H9 (cell line): ENCODE data around the gene ZSCAN5C. TPM values are rescaled to one million over a fixed set of nuclear protein-coding genes. Genes with fewer than 3 reads are reported as not detected.

ENCODE experiments used
- DNase-seq: peaks from one replicate; pipeline ENCODE4 v3.0.0-alpha.2; 2017
- H2AFZ ChIP-seq: one replicate; pipeline ENCODE4 v1.6.1; 2013; ENCODE audit warnings: mild to moderate bottlenecking, low read length, control low read depth, moderate library complexity
- H2AK5ac ChIP-seq: 2 replicates; pipeline ENCODE4 v1.6.1; 2013; ENCODE audit warnings: low read length, control low read depth, mixed read lengths; ENCODE audit not compliant: insufficient read length
- H2BK120ac ChIP-seq: one replicate; pipeline ENCODE4 v1.6.1; 2013; ENCODE audit warnings: low read depth, mild to moderate bottlenecking, low read length, control low read depth, inconsistent platforms; ENCODE audit not compliant: poor library complexity, severe bottlenecking
- H2BK12ac ChIP-seq: 2 replicates; pipeline ENCODE4 v1.6.1; 2013; ENCODE audit warnings: low read length, control low read depth, mixed read lengths, low read depth; ENCODE audit not compliant: insufficient read length
- H2BK15ac ChIP-seq: 2 replicates; pipeline ENCODE4 v1.6.1; 2013; ENCODE audit warnings: low read depth, low read length, control low read depth
- H2BK20ac ChIP-seq: one replicate; pipeline ENCODE4 v1.6.1; 2013; ENCODE audit warnings: low read depth, mild to moderate bottlenecking, low read length, control low read depth, inconsistent platforms; ENCODE audit not compliant: poor library complexity, severe bottlenecking
- H2BK5ac ChIP-seq: 2 replicates; pipeline ENCODE4 v1.6.1; 2013; ENCODE audit warnings: low read length, control low read depth, mixed read lengths; ENCODE audit not compliant: insufficient read length
- H3K14ac ChIP-seq: 2 replicates; pipeline ENCODE4 v1.6.1; 2013; ENCODE audit warnings: low read length, control low read depth; ENCODE audit not compliant: insufficient read depth
- H3K18ac ChIP-seq: 2 replicates; pipeline ENCODE4 v1.6.1; 2013; ENCODE audit warnings: low read depth, mild to moderate bottlenecking, mixed read lengths, low read length, control low read depth; ENCODE audit not compliant: insufficient read length
- H3K23ac ChIP-seq: 2 replicates; pipeline ENCODE4 v1.6.1; 2013; ENCODE audit warnings: low read length, control low read depth, mixed read lengths, low read depth; ENCODE audit not compliant: insufficient read length
- H3K23me2 ChIP-seq: 2 replicates; pipeline ENCODE4 v1.6.1; 2013; ENCODE audit warnings: low read depth, mild to moderate bottlenecking, mixed read lengths, low read length, control low read depth; ENCODE audit not compliant: insufficient read length, poor library complexity, severe bottlenecking
- H3K27ac ChIP-seq: 2 replicates; pipeline ENCODE4 v1.5.1; 2013; ENCODE audit warnings: low read length, control low read depth, mixed read lengths, low read depth; ENCODE audit not compliant: insufficient read length
- H3K27me3 ChIP-seq: 2 replicates; pipeline ENCODE4 v1.6.1; 2013; ENCODE audit warnings: low read length, control low read depth, inconsistent platforms; ENCODE audit not compliant: insufficient read depth
- H3K4ac ChIP-seq: 2 replicates; pipeline ENCODE4 v1.6.1; 2013; ENCODE audit warnings: low read depth, mild to moderate bottlenecking, control low read depth, inconsistent platforms, low read length, moderate library complexity
- H3K4me1 ChIP-seq: 2 replicates; pipeline ENCODE4 v1.6.1; 2013; ENCODE audit warnings: low read length, control low read depth, inconsistent platforms; ENCODE audit not compliant: insufficient read depth
- H3K4me2 ChIP-seq: 2 replicates; pipeline ENCODE4 v1.6.1; 2013; ENCODE audit warnings: low read length, control low read depth, mixed read lengths; ENCODE audit not compliant: insufficient read length, insufficient read depth
- H3K56ac ChIP-seq: 2 replicates; pipeline ENCODE4 v1.6.1; 2013; ENCODE audit warnings: low read depth, mild to moderate bottlenecking, mixed read lengths, low read length, control low read depth; ENCODE audit not compliant: insufficient read length
- H3K79me1 ChIP-seq: 2 replicates; pipeline ENCODE4 v1.6.1; 2013; ENCODE audit warnings: low read depth, mild to moderate bottlenecking, moderate library complexity, low read length, control low read depth, inconsistent platforms; ENCODE audit not compliant: insufficient read depth, poor library complexity, severe bottlenecking
- H3K79me2 ChIP-seq: 2 replicates; pipeline ENCODE4 v1.6.1; 2013; ENCODE audit warnings: low read length, control low read depth, inconsistent platforms; ENCODE audit not compliant: insufficient read depth
- H3K9ac ChIP-seq: 2 replicates; pipeline ENCODE4 v1.6.1; 2013; ENCODE audit warnings: low read length, control low read depth, mixed read lengths; ENCODE audit not compliant: insufficient read length; ENCODE audit errors: extremely low read depth
- H3K9me3 ChIP-seq: one replicate; pipeline ENCODE4 v1.6.1; 2013; ENCODE audit warnings: low read depth, low read length, inconsistent platforms; ENCODE audit not compliant: control insufficient read depth
- H3T11ph ChIP-seq: one replicate; pipeline ENCODE4 v1.6.1; 2013; ENCODE audit warnings: mild to moderate bottlenecking, low read length, control low read depth, inconsistent platforms
- H4K20me1 ChIP-seq: one replicate; pipeline ENCODE4 v1.6.1; 2013; ENCODE audit not compliant: control insufficient read depth, insufficient read length, insufficient read depth
- H4K5ac ChIP-seq: 2 replicates; pipeline ENCODE4 v1.6.1; 2013; ENCODE audit warnings: low read depth, mild to moderate bottlenecking, mixed read lengths, low read length, control low read depth; ENCODE audit not compliant: insufficient read length
- H4K8ac ChIP-seq: replicated peaks from 2 replicates; pipeline ENCODE4 v1.6.1; 2013; ENCODE audit warnings: low read length, control low read depth, mixed read lengths, low read depth; ENCODE audit not compliant: insufficient read length
- H4K91ac ChIP-seq: 2 replicates; pipeline ENCODE4 v1.6.1; 2013; ENCODE audit warnings: low read depth, mild to moderate bottlenecking, moderate library complexity, mixed read lengths, low read length, control low read depth; ENCODE audit not compliant: insufficient read length
- H3K27ac Mint-ChIP-seq, 3 experiments: 2 replicates in 2 of 3; 3 replicates in 1 of 3; pipeline ENCODE4 v1.8.0; 2020 to 2021; ENCODE audit warnings: mixed read lengths in 3 of 3, mild to moderate bottlenecking in 1 of 3, moderate library complexity in 1 of 3
- H3K27me3 Mint-ChIP-seq: 2 replicates; pipeline ENCODE4 v1.8.0; 2021; ENCODE audit warnings: low read depth, mild to moderate bottlenecking, moderate library complexity, mixed read lengths
- H3K36me3 Mint-ChIP-seq, 3 experiments: 2 replicates in 2 of 3; 3 replicates in 1 of 3; pipeline ENCODE4 v1.8.0; 2020 to 2021; ENCODE audit warnings: low read depth in 3 of 3, mixed read lengths in 3 of 3; ENCODE audit not compliant: insufficient read depth in 1 of 3
- H3K4me1 Mint-ChIP-seq, 2 experiments: 2 replicates each; pipeline ENCODE4 v1.8.0; 2020; ENCODE audit warnings: mixed read lengths in 2 of 2
- H3K4me3 Mint-ChIP-seq, 2 experiments: 2 replicates in 1 of 2; 3 replicates in 1 of 2; pipeline ENCODE4 v1.8.0; 2020 to 2021; ENCODE audit warnings: mild to moderate bottlenecking in 2 of 2, mixed read lengths in 2 of 2, moderate library complexity in 1 of 2
- H3K9me3 Mint-ChIP-seq, 2 experiments: 2 replicates in 1 of 2; 3 replicates in 1 of 2; pipeline ENCODE4 v1.8.0; 2020; ENCODE audit warnings: mild to moderate bottlenecking in 2 of 2, mixed read lengths in 2 of 2, moderate library complexity in 1 of 2
- CTCF ChIP-seq: fragments of 200-600 bp; sonication (generic); conservative IDR thresholded peaks from 3 replicates; pipeline ENCODE4 v1.8.0; 2021; ENCODE audit warnings: antibody characterized with exemption, mild to moderate bottlenecking
- WGBS: extraction: QIAGEN DNeasy Blood & Tissue Kit; methylation state at CpG from one replicate; pipeline ENCODE4 v1.1.7; 2013; ENCODE audit warnings: missing lambda C conversion rate, low lambda C conversion rate, mixed read lengths; ENCODE audit not compliant: insufficient read length; ENCODE audit errors: extremely low coverage; 5-methylcytosine and 5-hydroxymethylcytosine counted together
- total RNA-seq: library from RNA; stranded (reverse); gene quantifications from 2 replicates; pipeline ENCODE4 v1.2.1, GENCODE V29; 2021

The ZSCAN5C gene
- total RNA-seq, 1 experiment from 2014 or later = not detected

- no peak for TF ChIP-seq CTCF
- H3K4me3 Mint-ChIP-seq = no peak overlapping the region
- Histone ChIP-seq H4K5ac (no peak overlapping the region), H3K23me2 (no peaks in the 10 kb centered on the region), H3K27me3 (no peaks in the 10 kb centered on the region), H3K27ac (no peak overlapping the region), H3K9ac (no peak overlapping the region), H4K91ac (no peak overlapping the region), H3K14ac (no peak overlapping the region), H4K20me1 (no peaks in the 10 kb centered on the region), H2BK20ac (no peak overlapping the region), H2BK12ac (no peak overlapping the region), H2BK5ac (no peak overlapping the region), H3K9me3 (no peaks in the 10 kb centered on the region), H3K4ac (no peak overlapping the region), H4K8ac (no peak overlapping the region), H3K56ac (no peak overlapping the region), H2BK120ac (no peak overlapping the region), H3K23ac (no peak overlapping the region), H3K4me2 (no peak overlapping the region), H2AK5ac (no peak overlapping the region), H3T11ph (no peak overlapping the region), H2BK15ac (no peak overlapping the region), H3K18ac (no peak overlapping the region), H3K79me1 (no peaks in the 10 kb centered on the region), H3K79me2 (no peaks in the 10 kb centered on the region), H2AFZ (no peak overlapping the region), H3K4me1 (no peaks in the 10 kb centered on the region)
- no peak overlapping the region; a peak in 1 of 7 replicates for H3K27ac Mint-ChIP-seq
- no peaks in the 10 kb centered on the region; the same call in 1 of the 2 replicates for H3K27me3 Mint-ChIP-seq
- DNase-seq = no peak
- H3K9me3 Mint-ChIP-seq = no peaks in the 10 kb centered on the region; a peak in 1 of 5 replicates
- no peaks in the 10 kb centered on the region for H3K4me1 Mint-ChIP-seq
- WGBS = no CpG with 5 or more reads among the region's 13 CpGs
- peaks cover 7 to 12% (median 7%) of the 10 kb centered on the region in 3 experiments for H3K36me3 Mint-ChIP-seq
Measured at GRCh38 chr19:56163097-56163496, 39.0 kb upstream of the ZSCAN5C start.
